HUES6 (cell line): ENCODE data around the gene ANGPTL8.

Experiments used
- H3K27ac ChIP-seq: 2 replicates; pipeline ENCODE4 v1.7.0; 2013; ENCODE audit warnings: low read depth, mild to moderate bottlenecking, low read length, inconsistent platforms
- H3K27me3 ChIP-seq: 2 replicates; pipeline ENCODE4 v1.6.1; 2013; ENCODE audit warnings: low read length; ENCODE audit not compliant: control insufficient read depth, insufficient read depth
- H3K36me3 ChIP-seq: 2 replicates; pipeline ENCODE4 v1.6.1; 2013; ENCODE audit warnings: low read length; ENCODE audit not compliant: control insufficient read depth, insufficient read depth
- H3K4me1 ChIP-seq: 2 replicates; pipeline ENCODE4 v1.6.1; 2013; ENCODE audit warnings: low read length; ENCODE audit not compliant: control insufficient read depth, insufficient read depth
- H3K4me3 ChIP-seq: 2 replicates; pipeline ENCODE4 v1.5.1; 2013; ENCODE audit warnings: low read depth, low read length
- H3K9ac ChIP-seq: one replicate; pipeline ENCODE4 v1.6.1; 2013; ENCODE audit warnings: mild to moderate bottlenecking, low read length
- H3K9me3 ChIP-seq: 2 replicates; pipeline ENCODE4 v1.6.1; 2013; ENCODE audit warnings: low read depth, low read length; ENCODE audit not compliant: control insufficient read depth, insufficient read depth

Gene ANGPTL8

DNA sequence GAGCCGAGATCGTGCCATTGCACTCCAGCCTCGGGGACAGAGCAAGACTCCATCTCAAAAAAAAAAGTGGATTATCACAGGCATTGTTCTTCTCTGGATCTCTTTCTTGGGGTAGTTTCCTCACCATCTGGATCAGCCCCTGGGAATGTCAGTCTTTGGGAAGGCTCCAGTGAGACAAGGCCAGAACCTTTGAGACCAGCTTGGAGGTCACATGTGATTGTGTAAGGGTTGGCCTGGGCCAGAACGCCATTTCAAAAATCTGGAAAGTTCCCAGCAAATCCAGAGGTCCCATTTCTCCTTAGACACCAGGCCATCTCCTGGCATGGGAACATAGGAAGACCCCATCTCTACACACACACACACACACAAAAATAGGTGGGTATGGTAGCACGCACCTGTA, 14.2 kb upstream of the ANGPTL8 start:
- peaks cover 50% of the 10 kb centered on the region for H3K36me3 ChIP-seq
- H3K4me3 ChIP-seq = no peak overlapping the region
- H3K4me1 ChIP-seq = no peaks in the 10 kb centered on the region
- H3K9me3 ChIP-seq = peaks cover 15% of the 10 kb centered on the region
- H3K27me3 ChIP-seq = no peaks in the 10 kb centered on the region
- H3K9ac ChIP-seq = no peak overlapping the region
- H3K27ac ChIP-seq = no peak overlapping the region

DNA sequence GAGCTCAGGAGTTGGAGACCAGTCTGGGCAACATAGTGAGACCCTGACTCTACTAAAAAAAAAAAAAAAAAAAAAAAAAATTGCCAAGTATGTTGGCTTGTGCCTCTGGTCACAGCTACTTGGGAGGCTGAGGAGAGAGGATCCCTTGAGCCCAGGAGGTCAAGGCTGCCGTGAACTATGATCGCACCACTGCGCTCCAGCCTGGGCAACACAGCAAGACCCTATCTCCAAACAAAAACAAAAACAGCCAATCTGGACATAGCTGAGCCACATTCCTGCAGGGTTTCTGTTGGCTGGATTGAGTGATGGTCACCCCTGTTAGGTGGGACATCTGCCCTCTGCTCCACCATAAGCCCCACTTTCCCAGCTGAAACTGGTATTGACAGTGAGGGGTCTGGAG, 13.6 kb upstream of the ANGPTL8 start:
- peaks cover 46% of the 10 kb centered on the region for H3K36me3 ChIP-seq
- H3K4me1 ChIP-seq = no peaks in the 10 kb centered on the region
- H3K9me3 ChIP-seq = peaks cover 12% of the 10 kb centered on the region
- H3K27ac ChIP-seq = no peak overlapping the region
- H3K4me3 ChIP-seq = no peak overlapping the region
- H3K27me3 ChIP-seq = no peaks in the 10 kb centered on the region
- H3K9ac ChIP-seq = no peak overlapping the region

DNA sequence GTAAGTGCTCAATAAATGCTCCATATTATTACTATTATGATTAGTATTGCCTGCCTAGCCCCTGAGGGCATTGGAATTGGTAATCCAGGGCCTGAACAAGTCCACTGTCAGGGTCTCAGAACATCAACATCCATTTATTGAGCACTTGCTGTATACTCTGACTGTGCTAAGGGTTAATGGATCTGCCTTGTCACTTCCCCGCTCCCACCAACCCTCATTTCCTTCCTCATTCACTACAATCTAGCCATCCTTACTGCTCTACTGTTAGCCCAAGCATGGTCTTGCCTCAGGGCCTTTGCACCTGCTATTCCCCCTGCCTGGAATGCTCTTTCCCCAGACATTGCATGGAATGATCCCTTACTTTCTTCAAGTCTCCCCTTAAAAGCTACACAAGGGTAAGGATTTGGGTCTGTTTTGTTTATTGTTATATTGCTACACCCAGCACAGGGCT, 12.7 kb upstream of the ANGPTL8 start:
- H3K27ac ChIP-seq = no peak overlapping the region
- H3K4me3 ChIP-seq = no peak overlapping the region
- H3K27me3 ChIP-seq = no peaks in the 10 kb centered on the region
- H3K36me3 ChIP-seq = peaks cover 41% of the 10 kb centered on the region
- H3K9ac ChIP-seq = no peak overlapping the region
- H3K9me3 ChIP-seq = peaks cover 4% of the 10 kb centered on the region
- H3K4me1 ChIP-seq = no peaks in the 10 kb centered on the region

DNA sequence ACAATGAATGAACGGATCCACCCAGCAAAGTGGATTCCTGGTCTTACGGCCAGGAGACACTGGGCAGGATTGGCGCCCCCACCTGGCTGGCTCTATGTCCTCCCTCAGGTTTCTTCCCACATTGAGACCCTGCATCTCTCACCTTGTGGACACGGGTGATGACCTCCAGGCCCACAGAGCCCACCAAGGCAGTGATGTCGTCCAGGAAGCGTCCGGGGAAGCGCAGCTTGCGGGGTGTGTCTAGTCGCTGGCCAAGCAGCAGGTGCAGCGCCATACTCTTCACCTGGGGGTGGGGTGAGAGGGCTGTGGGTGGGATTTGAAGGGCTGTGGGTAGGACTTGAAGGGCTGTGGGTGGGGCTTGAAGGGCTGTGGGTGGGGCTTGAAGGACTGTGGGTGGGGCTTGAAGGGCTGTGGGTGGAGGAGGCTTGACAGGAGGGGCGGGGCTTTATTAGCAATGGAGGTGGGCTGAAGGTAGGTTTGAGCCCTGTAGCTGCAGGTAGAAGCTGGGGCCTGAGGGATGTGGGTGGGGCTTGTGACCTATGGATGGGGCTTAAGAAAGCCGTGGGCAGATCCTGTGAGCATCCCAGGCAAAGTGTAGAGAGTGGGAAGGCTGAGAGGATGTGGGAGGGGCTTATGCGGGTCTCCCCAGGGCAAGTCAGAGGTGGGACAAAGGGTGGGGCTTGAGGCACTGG, 12.1 kb upstream of the ANGPTL8 start:
- no peak overlapping the region for H3K4me3 ChIP-seq
- H3K27me3 ChIP-seq = no peaks in the 10 kb centered on the region
- H3K4me1 ChIP-seq = no peaks in the 10 kb centered on the region
- H3K36me3 ChIP-seq = peaks cover 41% of the 10 kb centered on the region
- H3K9ac ChIP-seq = no peak overlapping the region
- no peak overlapping the region for H3K27ac ChIP-seq
- H3K9me3 ChIP-seq = no peaks in the 10 kb centered on the region

DNA sequence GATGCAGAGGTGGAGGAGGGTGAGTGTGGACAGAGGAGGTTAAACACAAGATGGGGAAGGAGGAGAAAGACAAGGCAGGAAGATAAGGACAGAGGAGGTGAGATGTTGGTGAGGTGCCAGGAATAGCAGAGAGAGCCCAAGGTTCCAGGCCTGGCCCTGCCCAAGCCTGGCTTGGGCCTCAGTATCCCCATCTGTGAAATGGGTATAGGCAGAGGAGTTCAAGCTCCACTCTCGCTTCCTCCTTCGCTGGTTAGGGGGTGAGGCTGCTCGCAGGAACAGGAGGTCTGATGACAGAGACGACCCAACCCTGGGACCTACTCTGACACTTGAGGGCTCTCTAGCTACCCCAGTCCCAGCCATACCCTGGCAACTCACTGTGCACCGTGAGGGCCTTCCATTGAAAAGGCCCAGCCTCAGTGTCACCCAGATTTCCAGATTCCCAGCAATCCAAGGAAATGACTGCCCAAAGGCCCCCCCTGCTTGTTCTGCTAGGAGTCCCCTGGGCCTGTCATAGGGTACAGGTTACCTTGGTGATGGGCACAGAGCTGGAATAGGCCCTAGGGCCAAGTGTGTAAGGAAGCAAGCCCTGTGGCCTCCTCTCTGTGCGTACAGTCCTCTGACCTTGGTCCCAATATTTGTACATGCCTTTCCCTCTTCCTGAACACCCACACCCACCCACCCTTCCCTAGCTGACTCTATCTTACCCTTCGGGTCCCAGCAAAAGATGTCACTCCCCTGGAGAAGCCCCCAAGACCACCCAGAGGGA, 8.6 kb upstream of the ANGPTL8 start:
- Histone ChIP-seq H3K9me3 (no peaks in the 10 kb centered on the region), H3K27ac (no peak overlapping the region), H3K27me3 (no peaks in the 10 kb centered on the region), H3K9ac (no peak overlapping the region), H3K4me1 (no peaks in the 10 kb centered on the region), H3K4me3 (no peak overlapping the region), H3K36me3 (peaks cover 40% of the 10 kb centered on the region)

GRCh38 chr19:11232555-11232954, 6.9 kb upstream of the ANGPTL8 start:
- Histone ChIP-seq H3K27me3 (no peaks in the 10 kb centered on the region), H3K4me3 (no peak overlapping the region), H3K36me3 (peaks cover 45% of the 10 kb centered on the region)

DNA sequence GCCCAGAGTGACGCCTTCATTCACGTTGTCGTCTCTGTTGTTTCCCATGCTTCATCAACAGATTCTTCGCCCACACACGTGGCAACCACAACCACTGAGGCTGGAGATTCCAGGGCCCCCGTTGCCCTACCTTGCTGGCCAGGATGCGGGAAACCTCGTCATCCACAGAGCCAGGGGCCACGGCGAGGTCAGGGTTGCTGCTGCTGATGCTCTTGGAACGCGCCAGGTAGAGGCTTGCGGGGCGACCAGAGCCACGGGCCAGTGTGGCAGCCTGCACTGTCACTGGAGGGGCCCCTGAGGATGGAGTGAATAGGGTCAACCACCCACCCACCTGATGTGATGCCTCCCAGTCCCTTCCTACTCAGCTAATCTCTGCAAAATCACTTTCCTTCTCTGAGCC, 6.3 kb upstream of the ANGPTL8 start:
- Histone ChIP-seq H3K27ac (no peak overlapping the region), H3K4me3 (no peak overlapping the region), H3K36me3 (peaks cover 49% of the 10 kb centered on the region), H3K9ac (no peak overlapping the region), H3K9me3 (no peaks in the 10 kb centered on the region), H3K27me3 (no peaks in the 10 kb centered on the region), H3K4me1 (peaks cover 6% of the 10 kb centered on the region; the same call in 1 of the 2 replicates)

More at GRCh38 chr19:11232555-11232954, 6.9 kb upstream of the ANGPTL8 start:
- Histone ChIP-seq H3K4me1 (peaks cover 6% of the 10 kb centered on the region; the same call in 1 of the 2 replicates), H3K9me3 (no peaks in the 10 kb centered on the region), H3K27ac (no peak overlapping the region), H3K9ac (no peak overlapping the region)

DNA sequence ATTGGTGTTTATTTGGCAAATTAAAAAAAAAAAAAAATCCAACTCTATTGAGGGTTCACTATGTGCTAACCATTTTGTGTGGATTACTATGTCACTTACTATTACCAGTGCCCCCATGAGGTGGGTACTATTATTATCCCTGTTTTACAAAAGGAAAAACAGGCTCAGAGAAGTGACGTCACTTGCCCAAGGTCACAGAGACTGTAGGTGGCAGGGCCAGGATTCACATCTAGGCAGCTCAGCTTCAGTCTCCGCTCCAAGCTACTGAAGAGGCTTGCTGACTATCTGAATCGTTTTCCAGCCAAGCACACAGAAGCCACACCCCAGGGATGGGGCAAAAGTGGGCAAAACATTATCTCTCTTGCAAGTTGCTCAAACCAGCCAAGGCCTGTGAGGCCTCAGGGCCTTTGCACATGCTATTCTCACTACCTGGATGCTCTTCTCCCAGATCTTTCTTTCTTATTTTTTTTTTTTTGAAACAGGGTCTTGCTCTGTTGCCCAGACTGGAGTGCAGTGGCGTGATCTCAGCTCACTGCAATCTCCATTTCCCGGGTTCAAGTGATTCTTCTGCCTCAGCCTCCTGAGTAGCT, 4.8 kb upstream of the ANGPTL8 start:
- Histone ChIP-seq H3K9me3 (no peaks in the 10 kb centered on the region), H3K36me3 (peaks cover 62% of the 10 kb centered on the region), H3K9ac (no peak overlapping the region), H3K4me3 (no peak overlapping the region), H3K4me1 (peaks cover 6% of the 10 kb centered on the region; the same call in 1 of the 2 replicates), H3K27me3 (no peaks in the 10 kb centered on the region), H3K27ac (no peak overlapping the region)

GRCh38 chr19:11236324-11237301, 2.8 kb upstream of the ANGPTL8 start:
- Histone ChIP-seq H3K4me1 (peaks cover 6% of the 10 kb centered on the region; the same call in 1 of the 2 replicates), H3K9me3 (no peaks in the 10 kb centered on the region), H3K27me3 (no peaks in the 10 kb centered on the region), H3K36me3 (peaks cover 74% of the 10 kb centered on the region), H3K27ac (0 out of 2 replicates have a peak overlapping the region, but pooled peaks have one; percentile 26), H3K9ac (no peak overlapping the region), H3K4me3 (no peak overlapping the region)

DNA sequence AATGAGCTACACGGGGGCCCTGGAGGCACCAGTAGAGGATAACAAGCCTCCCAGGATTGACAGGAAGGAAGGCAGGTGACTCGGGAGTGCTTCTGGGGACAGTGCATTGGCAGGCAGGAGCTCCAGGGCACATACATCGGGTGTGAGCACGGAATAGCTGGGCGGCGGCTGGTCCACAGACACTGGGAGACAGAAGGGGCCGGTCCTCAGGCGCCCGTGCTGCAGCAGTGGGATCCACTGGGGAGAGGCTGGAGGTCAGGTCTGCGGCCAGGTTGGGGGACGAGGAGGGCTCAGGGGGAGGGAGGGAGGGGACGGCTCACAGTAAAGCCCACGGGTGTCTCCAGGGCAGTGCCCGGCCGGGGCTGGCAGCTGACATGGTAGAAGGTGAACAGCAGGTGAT, 2.1 kb upstream of the ANGPTL8 start:
- no peak overlapping the region for H3K9ac ChIP-seq
- peaks cover 72% of the 10 kb centered on the region for H3K36me3 ChIP-seq
- no peak overlapping the region for H3K4me3 ChIP-seq
- H3K4me1 ChIP-seq = peaks cover 6% of the 10 kb centered on the region; the same call in 1 of the 2 replicates
- no peaks in the 10 kb centered on the region for H3K9me3 ChIP-seq
- H3K27ac ChIP-seq = 0 out of 2 replicates have a peak overlapping the region, but pooled peaks have one; percentile 26
- H3K27me3 ChIP-seq = no peaks in the 10 kb centered on the region
